ENCODE results near the gene NACA2.

The NACA2 gene

GRCh38 chr17:61634942-61635538 lies 44.0 kb upstream of the NACA2 start:
- TF ChIP-seq POLR2AphosphoS5 (IDR thresholded peaks at IDR 0.05; ENCODE audit: low read depth, low read length) (no peak), TAF1 (IDR thresholded peaks at IDR 0.05; ENCODE audit: borderline replicate concordance, insufficient read depth, low read length) (no peak), FOXP2 (optimal IDR thresholded peaks at IDR 0.05; ENCODE audit: borderline replicate concordance, extremely low read depth, extremely low read length, insufficient read depth) (no peak)

GRCh38 chr17:61634011-61634539 lies 43.1 kb upstream of the NACA2 start:
- TF ChIP-seq SIN3A (IDR thresholded peaks at IDR 0.05; ENCODE audit: borderline replicate concordance, insufficient read depth, low read length) (no peak), REST (IDR thresholded peaks at IDR 0.05; ENCODE audit: insufficient read depth in 1 of 2, low read depth in 2 of 2, low read length in 2 of 2) (no peak), POLR2AphosphoS5 (IDR thresholded peaks at IDR 0.05; ENCODE audit: low read depth, low read length) (no peak), FOXP2 (optimal IDR thresholded peaks at IDR 0.05; ENCODE audit: borderline replicate concordance, extremely low read depth, extremely low read length, insufficient read depth) (no peak), TAF1 (IDR thresholded peaks at IDR 0.05; ENCODE audit: borderline replicate concordance, insufficient read depth, low read length) (no peak)

GRCh38 chr17:61632826-61633225 lies 41.8 kb upstream of the NACA2 start:
- TF ChIP-seq REST (IDR thresholded peaks at IDR 0.05; ENCODE audit: insufficient read depth in 1 of 2, low read depth in 2 of 2, low read length in 2 of 2), result no peak
- no peak for TF ChIP-seq TAF1 (IDR thresholded peaks at IDR 0.05; ENCODE audit: borderline replicate concordance, insufficient read depth, low read length)

GRCh38 chr17:61631800-61632199 lies 40.8 kb upstream of the NACA2 start:
- TF ChIP-seq TAF1 (IDR thresholded peaks at IDR 0.05; ENCODE audit: borderline replicate concordance, insufficient read depth, low read length) (no peak), SIN3A (IDR thresholded peaks at IDR 0.05; ENCODE audit: borderline replicate concordance, insufficient read depth, low read length) (no peak), POLR2AphosphoS5 (IDR thresholded peaks at IDR 0.05; ENCODE audit: low read depth, low read length) (no peak), REST (IDR thresholded peaks at IDR 0.05; ENCODE audit: insufficient read depth in 1 of 2, low read depth in 2 of 2, low read length in 2 of 2) (no peak), FOXP2 (optimal IDR thresholded peaks at IDR 0.05; ENCODE audit: borderline replicate concordance, extremely low read depth, extremely low read length, insufficient read depth) (no peak)

- no peak for TF ChIP-seq REST (IDR thresholded peaks at IDR 0.05; ENCODE audit: insufficient read depth in 1 of 2, low read depth in 2 of 2, low read length in 2 of 2)
- no peak for TF ChIP-seq SIN3A (IDR thresholded peaks at IDR 0.05; ENCODE audit: borderline replicate concordance, insufficient read depth, low read length)
- TF ChIP-seq FOXP2 (optimal IDR thresholded peaks at IDR 0.05; ENCODE audit: borderline replicate concordance, extremely low read depth, extremely low read length, insufficient read depth), result no peak
- no peak for TF ChIP-seq TAF1 (IDR thresholded peaks at IDR 0.05; ENCODE audit: borderline replicate concordance, insufficient read depth, low read length)
- TF ChIP-seq POLR2AphosphoS5 (IDR thresholded peaks at IDR 0.05; ENCODE audit: low read depth, low read length), result no peak
Measured at GRCh38 chr17:61627658-61628057, 36.6 kb upstream of the NACA2 start.
